WERI-Rb-1 (cell line): ENCODE results near the gene TRMT2B.

Experiments used
- DNase-seq: peaks from one replicate; pipeline ENCODE4 v3.0.0-alpha.2; 2020
- H3K27ac ChIP-seq: fragments of 250-450 bp; sonication (Bioruptor Pico); 2 replicates; pipeline ENCODE4 v1.5.1; 2020; ENCODE audit warnings: mild to moderate bottlenecking, moderate library complexity
- H3K27me3 ChIP-seq: fragments of 250-450 bp; sonication (Bioruptor Pico); 2 replicates; pipeline ENCODE4 v1.5.1; 2021; ENCODE audit warnings: mild to moderate bottlenecking, low read depth, moderate library complexity; ENCODE audit not compliant: insufficient read depth, severe bottlenecking
- H3K36me3 ChIP-seq: fragments of 250-450 bp; sonication (Bioruptor Pico); 2 replicates; pipeline ENCODE4 v1.5.1; 2020; ENCODE audit warnings: mild to moderate bottlenecking, moderate library complexity
- H3K4me3 ChIP-seq: 2 replicates; pipeline ENCODE4 v1.5.1; 2011; ENCODE audit warnings: low read depth, mild to moderate bottlenecking, control low read depth, low read length
- H3K9me3 ChIP-seq: fragments of 250-450 bp; sonication (Bioruptor Pico); 2 replicates; pipeline ENCODE4 v1.5.1; 2021; ENCODE audit warnings: mild to moderate bottlenecking, moderate library complexity; ENCODE audit not compliant: severe bottlenecking
- CTCF ChIP-seq: IDR thresholded peaks from 2 replicates; pipeline ENCODE4 v1.5.1; 2011; ENCODE audit warnings: low read depth, mild to moderate bottlenecking, control low read depth, inconsistent platforms, low read length

TRMT2B gene

DNA sequence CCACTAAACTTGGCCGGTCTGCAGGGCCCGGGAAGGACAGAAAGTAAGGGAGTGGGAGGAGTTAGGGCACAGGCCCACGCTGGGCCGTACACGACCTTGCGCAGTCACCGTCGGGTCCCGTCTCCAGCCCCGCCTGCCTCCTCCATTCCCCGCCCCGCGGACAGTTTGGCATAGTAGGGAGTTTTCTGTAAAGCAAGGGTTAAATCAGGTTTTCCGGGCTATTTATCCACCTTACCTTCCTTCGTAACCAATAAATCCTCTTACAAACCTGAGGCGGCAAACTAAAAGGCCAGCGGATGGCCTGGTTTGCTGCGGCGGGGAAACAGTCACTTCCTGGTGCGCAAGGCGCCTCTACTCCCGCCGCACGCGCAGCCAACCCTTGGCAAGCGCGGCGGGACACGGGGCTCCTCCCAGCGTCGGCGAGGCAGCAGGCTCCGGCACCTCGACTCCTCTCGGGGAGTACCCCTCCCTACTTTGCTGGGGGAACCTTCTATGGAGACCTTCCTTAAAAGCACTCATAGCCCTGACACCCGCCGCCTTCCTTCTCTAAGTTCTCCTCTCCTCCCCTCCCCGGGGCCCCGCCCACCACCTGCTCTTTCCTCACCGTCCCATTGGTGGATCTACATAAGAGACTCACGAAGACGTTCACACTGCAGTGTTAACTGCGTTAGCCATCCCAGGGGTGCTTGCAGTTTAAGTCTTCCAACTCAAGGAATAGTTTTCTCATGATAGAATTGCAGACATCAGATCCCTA is at the start of gene TRMT2B:
Gene TRMT2B, minus strand, starts transcription at position 563 of the 754 bp plus-strand sequence. CDS start 9,822 bp downstream, outside the sequence.
- no peak for TF ChIP-seq CTCF
- H3K27ac ChIP-seq, result peak within 1 kb of the TSS; percentile 85
- peak; percentile 78 for DNase-seq

DNA sequence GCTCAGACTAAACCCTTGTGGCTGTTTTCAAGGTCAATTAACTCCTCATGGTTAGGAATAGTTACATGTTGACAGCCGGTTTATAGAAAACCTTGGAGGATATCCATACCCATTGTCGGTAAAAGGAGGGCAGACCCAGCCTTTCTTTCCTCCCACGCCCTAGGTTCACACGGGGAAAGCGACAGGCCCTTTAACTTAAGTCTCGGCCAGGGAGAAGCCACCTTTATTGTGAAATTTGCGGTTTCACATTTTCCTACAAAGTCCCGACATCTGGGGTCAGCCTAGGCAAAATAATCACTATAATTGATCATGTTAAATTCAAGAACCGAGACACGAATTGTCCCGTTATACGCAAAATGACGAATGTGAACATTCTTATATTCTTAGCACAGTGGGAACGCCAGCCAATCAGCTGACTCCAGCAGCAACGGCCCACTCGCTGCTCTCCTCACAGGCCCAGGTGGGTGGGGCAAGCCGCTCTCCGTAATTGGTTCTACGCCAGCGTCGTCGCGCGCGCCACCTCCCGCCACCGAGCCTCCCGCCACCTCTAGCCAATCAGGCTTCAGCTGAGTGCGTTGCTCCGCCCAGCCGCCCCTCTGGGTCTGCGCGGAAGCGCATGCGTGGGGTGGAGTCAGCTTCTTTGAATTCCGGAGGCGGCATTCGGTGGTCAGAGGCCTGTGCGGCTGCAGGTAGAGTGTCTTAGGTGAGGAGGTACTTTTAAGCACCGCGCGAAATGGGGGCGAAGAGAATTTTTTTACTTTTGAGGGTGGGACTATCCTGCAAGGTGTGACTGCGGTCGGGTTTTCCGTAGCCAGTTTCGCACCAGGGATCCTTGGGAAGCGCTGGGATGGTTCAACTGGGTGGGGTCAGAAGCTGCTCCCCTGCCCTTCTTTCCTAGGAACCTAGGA is 45.9 kb upstream of the TRMT2B start, which contains the start of gene CENPI:
Gene CENPI, plus strand, starts transcription at position 659 of the 908 bp plus-strand sequence. CDS start 2,867 bp downstream, outside the sequence.
- Histone ChIP-seq H3K27ac (peak within 1 kb of the TSS; percentile 70), H3K36me3 (peaks cover 3% of the 10 kb centered on the region), H3K4me3 (peak within 1 kb of the TSS; percentile 58), H3K9me3 (no peaks in the 10 kb centered on the region), H3K27me3 (no peaks in the 10 kb centered on the region)
- TF ChIP-seq CTCF, result no peak
- peak; percentile 95 for DNase-seq

More for the DNA sequence above, at the start of gene TRMT2B:
- Histone ChIP-seq H3K4me3 (peak within 1 kb of the TSS; percentile 56), H3K27me3 (peaks cover 9% of the 10 kb centered on the region), H3K36me3 (no peaks in the 10 kb centered on the region), H3K9me3 (peaks cover 2% of the 10 kb centered on the region)

- H3K36me3 ChIP-seq, result no peaks in the 10 kb centered on the region
- H3K27me3 ChIP-seq, result peaks cover 5% of the 10 kb centered on the region
- DNase-seq, result no peak
- H3K27ac ChIP-seq, result no peak overlapping the region
- TF ChIP-seq CTCF, result no peak
- H3K9me3 ChIP-seq, result no peaks in the 10 kb centered on the region
- H3K4me3 ChIP-seq, result no peak overlapping the region
Measured at GRCh38 chrX:101091817-101092216, 39.9 kb upstream of the TRMT2B start.

GRCh38 chrX:101081231-101081630 is 29.3 kb upstream of the TRMT2B start:
- no peaks in the 10 kb centered on the region for H3K36me3 ChIP-seq
- no peaks in the 10 kb centered on the region for H3K9me3 ChIP-seq
- H3K4me3 ChIP-seq, result no peak overlapping the region
- no peak overlapping the region for H3K27ac ChIP-seq
- H3K27me3 ChIP-seq, result peaks cover 6% of the 10 kb centered on the region
- TF ChIP-seq CTCF, result no peak
- no peak for DNase-seq

GRCh38 chrX:101080326-101081124 is 28.6 kb upstream of the TRMT2B start:
- H3K36me3 ChIP-seq, result no peaks in the 10 kb centered on the region
- H3K27ac ChIP-seq, result peak overlapping the region; percentile 36
- H3K9me3 ChIP-seq, result no peaks in the 10 kb centered on the region
- H3K27me3 ChIP-seq, result peaks cover 6% of the 10 kb centered on the region
- no peak for TF ChIP-seq CTCF
- peak overlapping the region; percentile 53 for H3K4me3 ChIP-seq
- DNase-seq, result peak; percentile 37
